ENCODE data around the gene RBM20. TPM values are rescaled to one million over a fixed set of nuclear protein-coding genes. Genes with fewer than 3 reads are reported as not detected.
A peak's percentile ranks its signal among the peaks of the same experiment; 100 is the strongest.

Gene RBM20
- total RNA-seq, 1 experiment from 2014 or later = 0.10 TPM

DNA sequence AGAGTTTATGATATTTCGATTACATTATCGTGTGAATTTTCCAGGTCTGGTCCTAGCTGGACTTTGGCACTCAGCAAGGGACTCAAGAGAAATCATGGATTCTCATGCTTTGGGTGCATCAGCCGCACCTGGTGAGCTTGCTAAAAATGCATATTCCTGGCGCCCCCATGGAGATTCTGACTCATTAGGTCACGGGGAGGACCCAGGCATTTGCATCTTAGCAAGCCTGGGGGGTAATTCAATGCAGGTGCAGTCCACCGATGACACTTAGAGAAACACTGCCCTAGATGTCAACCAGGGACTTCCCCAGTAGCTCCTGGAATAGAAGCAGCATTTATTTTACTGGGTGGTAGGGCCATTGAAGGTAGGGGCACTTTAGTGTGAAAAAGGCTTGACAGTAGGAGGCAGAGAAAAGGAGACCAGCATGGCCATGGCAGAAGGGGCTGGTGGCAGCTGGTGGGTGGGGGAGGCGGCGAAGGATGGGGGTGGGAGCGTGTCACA, 197.7 kb downstream of the RBM20 start:
- POLR2A ChIA-PET = no interaction called here
- no peaks in the 10 kb centered on the region for H3K9me3 ChIP-seq (ENCODE audit: control insufficient read depth, insufficient read depth, low read depth, low read length)
- no peak for ATAC-seq

DNA sequence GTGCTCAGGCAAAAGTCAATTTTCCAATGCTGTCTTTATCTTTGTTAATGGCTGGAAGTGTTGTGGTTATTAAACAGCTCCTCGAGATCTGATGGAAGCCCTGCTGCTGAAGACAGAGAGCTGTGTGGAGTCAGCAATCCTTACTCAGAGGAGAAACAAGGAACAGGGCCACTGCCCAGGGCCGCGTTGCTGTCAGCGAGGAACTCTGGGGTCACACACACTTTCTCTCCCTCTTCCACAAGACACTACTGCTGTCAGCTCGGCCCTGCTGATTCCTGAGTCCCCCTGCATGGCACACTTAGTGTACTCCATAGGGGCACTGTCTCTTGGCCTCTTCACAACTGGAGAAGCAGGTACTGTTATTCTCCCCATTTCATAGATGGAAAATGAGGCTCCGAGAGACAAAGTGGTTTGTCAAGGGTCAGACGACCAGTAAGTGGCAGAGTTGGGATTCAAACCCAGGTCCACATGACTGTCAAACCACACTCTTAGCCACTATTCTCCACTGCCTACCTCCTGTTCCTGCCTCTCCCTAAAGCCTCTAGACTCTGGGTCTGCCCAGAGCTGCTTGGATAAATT, 198.3 kb downstream of the RBM20 start:
- BruUV-seq (replicated peaks) = no TSS peak
- CTCF ChIA-PET = no interaction called here
- POLR2A ChIA-PET = no interaction called here

More for the DNA sequence above, 197.7 kb downstream of the RBM20 start:
- TF ChIP-seq TCF7L2 (IDR thresholded peaks at IDR 0.05; ENCODE audit: low read depth, low read length) (no peak), SIN3A (IDR thresholded peaks at IDR 0.05; ENCODE audit: borderline replicate concordance, insufficient read depth, low read depth, low read length) (no peak), POLR2AphosphoS5 (IDR thresholded peaks at IDR 0.05; ENCODE audit: low read depth, low read length) (no peak), REST (IDR thresholded peaks at IDR 0.05; ENCODE audit: insufficient read depth in 1 of 2, low read depth in 2 of 2, low read length in 1 of 2) (no peak)
- TF ChIP-seq, protein P1, sequence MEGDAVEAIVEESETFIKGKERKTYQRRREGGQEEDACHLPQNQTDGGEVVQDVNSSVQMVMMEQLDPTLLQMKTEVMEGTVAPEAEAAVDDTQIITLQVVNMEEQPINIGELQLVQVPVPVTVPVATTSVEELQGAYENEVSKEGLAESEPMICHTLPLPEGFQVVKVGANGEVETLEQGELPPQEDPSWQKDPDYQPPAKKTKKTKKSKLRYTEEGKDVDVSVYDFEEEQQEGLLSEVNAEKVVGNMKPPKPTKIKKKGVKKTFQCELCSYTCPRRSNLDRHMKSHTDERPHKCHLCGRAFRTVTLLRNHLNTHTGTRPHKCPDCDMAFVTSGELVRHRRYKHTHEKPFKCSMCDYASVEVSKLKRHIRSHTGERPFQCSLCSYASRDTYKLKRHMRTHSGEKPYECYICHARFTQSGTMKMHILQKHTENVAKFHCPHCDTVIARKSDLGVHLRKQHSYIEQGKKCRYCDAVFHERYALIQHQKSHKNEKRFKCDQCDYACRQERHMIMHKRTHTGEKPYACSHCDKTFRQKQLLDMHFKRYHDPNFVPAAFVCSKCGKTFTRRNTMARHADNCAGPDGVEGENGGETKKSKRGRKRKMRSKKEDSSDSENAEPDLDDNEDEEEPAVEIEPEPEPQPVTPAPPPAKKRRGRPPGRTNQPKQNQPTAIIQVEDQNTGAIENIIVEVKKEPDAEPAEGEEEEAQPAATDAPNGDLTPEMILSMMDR (IDR thresholded peaks at IDR 0.05) = no peak
- no peak for DNase-seq (ENCODE audit: low read depth, low spot score)
- H3K4me1 ChIP-seq (ENCODE audit: control insufficient read depth, insufficient read depth, low read length) = no peaks in the 10 kb centered on the region
- in situ Hi-C loops (cut with HindIII; ENCODE audit: low pct_unique_long_range_greater_than_20kb, low sequenced_read_pairs) = no loop called here
- CTCF ChIA-PET = no interaction called here
- no peaks in the 10 kb centered on the region for H3K36me3 ChIP-seq (ENCODE audit: control insufficient read depth, insufficient read depth, low read length)
- intact Hi-C loops (cut with micrococcal nuclease; ENCODE audit: unreplicated experiment) = no loop called here
- no TSS peak for BruUV-seq (replicated peaks)
- no peak overlapping the region for H3K27ac ChIP-seq (ENCODE audit: low read length)
- H3K27me3 ChIP-seq (ENCODE audit: control insufficient read depth, insufficient read depth, low read length) = peaks cover 2% of the 10 kb centered on the region; the same call in 1 of the 2 replicates
- no peak overlapping the region for H3K4me3 ChIP-seq (ENCODE audit: low read depth in 2 of 2, low read length in 2 of 2)

More for the DNA sequence above, 198.3 kb downstream of the RBM20 start:
- H3K4me1 ChIP-seq (ENCODE audit: control insufficient read depth, insufficient read depth, low read length) = no peaks in the 10 kb centered on the region
- ATAC-seq (0 out of 2 replicates have a peak, but pooled peaks have one; percentile 14), DNase-seq (ENCODE audit: low read depth, low spot score) (no peak)
- H3K27me3 ChIP-seq (ENCODE audit: control insufficient read depth, insufficient read depth, low read length) = no peaks in the 10 kb centered on the region
- TF ChIP-seq TCF7L2 (IDR thresholded peaks at IDR 0.05; ENCODE audit: low read depth, low read length) = no peak
- no peak for TF ChIP-seq POLR2AphosphoS5 (IDR thresholded peaks at IDR 0.05; ENCODE audit: low read depth, low read length)
- no peak for TF ChIP-seq SIN3A (IDR thresholded peaks at IDR 0.05; ENCODE audit: borderline replicate concordance, insufficient read depth, low read depth, low read length)
- TF ChIP-seq, protein P1 (IDR thresholded peaks at IDR 0.05) = no peak
- TF ChIP-seq REST (IDR thresholded peaks at IDR 0.05; ENCODE audit: insufficient read depth in 1 of 2, low read depth in 2 of 2, low read length in 1 of 2) = no peak
- no peaks in the 10 kb centered on the region for H3K36me3 ChIP-seq (ENCODE audit: control insufficient read depth, insufficient read depth, low read length)
- in situ Hi-C loops (cut with HindIII; ENCODE audit: low pct_unique_long_range_greater_than_20kb, low sequenced_read_pairs) (no loop called here), intact Hi-C loops (cut with micrococcal nuclease; ENCODE audit: unreplicated experiment) (no loop called here)
- no peak overlapping the region for H3K4me3 ChIP-seq (ENCODE audit: low read depth in 2 of 2, low read length in 2 of 2)
- no peaks in the 10 kb centered on the region for H3K9me3 ChIP-seq (ENCODE audit: control insufficient read depth, insufficient read depth, low read depth, low read length)
- no peak overlapping the region for H3K27ac ChIP-seq (ENCODE audit: low read length)

Data from Panc1 (cell line).